LNCaP clone FGC (cell line): Measurements from ENCODE around the gene PATL2.
"Not testable (repeated sequence)": the region's sequence is repeated elsewhere in the genome, so short reads cannot be mapped to it uniquely, and the experiment has no call there.

Experiments used
- DNase-seq: peaks from one replicate; pipeline ENCODE4 v3.0.0-alpha.2; 2011; ENCODE audit warnings: low read depth
- H3K4me3 ChIP-seq: 2 replicates; pipeline ENCODE4 v1.5.1; 2011; ENCODE audit warnings: mild to moderate bottlenecking, low read depth, low read length, control low read depth
- TF ChIP-seq, protein P1 (sequence below): IDR thresholded peaks from 2 replicates; pipeline ENCODE4 v1.5.1; 2012; ENCODE audit warnings: mild to moderate bottlenecking; ENCODE audit not compliant: control insufficient read depth, insufficient read depth; ENCODE audit errors: extremely low read depth

Gene PATL2

DNA sequence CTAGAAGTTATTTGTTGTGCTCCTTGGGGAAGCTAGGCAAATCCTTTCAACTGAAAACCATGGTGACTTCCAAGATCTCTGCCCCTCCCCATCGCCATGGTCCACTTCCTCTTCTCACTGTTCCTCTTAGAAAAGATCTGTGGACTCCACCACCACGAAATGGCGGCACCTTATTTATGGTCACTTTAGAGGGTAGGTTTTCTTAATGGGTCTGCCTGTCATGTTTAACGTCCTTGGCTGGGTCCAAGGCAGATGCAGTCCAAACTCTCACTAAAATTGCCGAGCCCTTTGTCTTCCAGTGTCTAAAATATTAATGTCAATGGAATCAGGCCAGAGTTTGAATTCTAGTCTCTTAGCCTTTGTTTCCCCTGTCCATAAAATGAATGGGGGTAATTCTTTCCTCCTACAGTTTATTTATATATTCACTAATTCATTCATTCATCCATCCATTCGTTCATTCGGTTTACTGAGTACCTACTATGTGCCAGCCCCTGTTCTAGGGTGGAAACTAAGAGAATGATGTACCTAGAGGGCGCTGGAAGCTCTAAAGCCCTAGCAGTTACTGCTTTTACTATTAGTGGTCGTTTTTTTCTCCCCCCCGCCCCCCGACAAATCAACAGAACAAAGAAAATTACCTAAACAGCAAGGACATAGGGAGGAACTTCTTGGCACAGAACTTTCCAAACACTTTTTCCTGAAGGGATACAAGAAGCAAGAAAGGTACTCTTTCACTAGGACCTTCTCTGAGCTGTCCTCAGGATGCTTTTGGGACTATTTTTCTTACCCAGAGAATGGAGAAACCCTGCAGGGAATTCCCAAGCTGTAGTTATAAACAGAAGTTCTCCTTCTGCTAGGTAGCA lies 657 bp downstream of the PATL2 start:
- H3K4me3 ChIP-seq, result peak overlapping the region; percentile 83
- no peak for DNase-seq
- TF ChIP-seq, protein P1, sequence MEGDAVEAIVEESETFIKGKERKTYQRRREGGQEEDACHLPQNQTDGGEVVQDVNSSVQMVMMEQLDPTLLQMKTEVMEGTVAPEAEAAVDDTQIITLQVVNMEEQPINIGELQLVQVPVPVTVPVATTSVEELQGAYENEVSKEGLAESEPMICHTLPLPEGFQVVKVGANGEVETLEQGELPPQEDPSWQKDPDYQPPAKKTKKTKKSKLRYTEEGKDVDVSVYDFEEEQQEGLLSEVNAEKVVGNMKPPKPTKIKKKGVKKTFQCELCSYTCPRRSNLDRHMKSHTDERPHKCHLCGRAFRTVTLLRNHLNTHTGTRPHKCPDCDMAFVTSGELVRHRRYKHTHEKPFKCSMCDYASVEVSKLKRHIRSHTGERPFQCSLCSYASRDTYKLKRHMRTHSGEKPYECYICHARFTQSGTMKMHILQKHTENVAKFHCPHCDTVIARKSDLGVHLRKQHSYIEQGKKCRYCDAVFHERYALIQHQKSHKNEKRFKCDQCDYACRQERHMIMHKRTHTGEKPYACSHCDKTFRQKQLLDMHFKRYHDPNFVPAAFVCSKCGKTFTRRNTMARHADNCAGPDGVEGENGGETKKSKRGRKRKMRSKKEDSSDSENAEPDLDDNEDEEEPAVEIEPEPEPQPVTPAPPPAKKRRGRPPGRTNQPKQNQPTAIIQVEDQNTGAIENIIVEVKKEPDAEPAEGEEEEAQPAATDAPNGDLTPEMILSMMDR, result peak; percentile 50

DNA sequence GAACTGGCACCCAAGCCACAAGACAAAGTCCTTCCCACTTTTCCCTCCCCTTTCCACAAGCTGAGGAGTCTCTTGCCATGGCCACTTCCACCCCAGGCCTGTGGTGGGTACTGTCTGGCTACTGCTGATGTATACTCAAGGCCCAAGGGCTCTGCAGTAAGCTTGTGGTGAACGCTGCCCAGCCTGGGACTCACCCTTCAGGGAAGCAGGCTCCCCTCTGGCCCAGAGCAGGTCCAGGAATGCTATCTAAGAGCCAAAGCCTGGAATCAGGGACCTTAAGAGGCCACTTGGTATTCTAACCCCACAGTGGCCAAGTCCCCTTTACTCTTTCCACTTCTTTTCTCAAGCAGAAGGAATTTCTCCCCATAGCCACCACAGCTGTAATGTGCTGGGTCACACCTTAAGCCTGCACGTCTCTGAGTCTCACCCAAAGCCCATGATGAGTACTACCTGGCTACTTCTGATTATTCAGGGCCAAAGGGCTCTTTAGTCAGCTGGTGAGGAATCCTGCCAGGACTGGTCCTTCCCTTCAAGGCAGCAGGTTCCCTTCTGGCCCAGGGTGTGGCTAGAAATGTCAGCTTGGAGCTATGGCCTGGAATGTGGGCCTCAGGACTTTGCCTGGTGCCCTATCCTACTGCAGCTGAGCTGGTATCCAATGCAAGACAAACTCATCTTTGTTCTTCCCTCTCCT lies 4.0 kb downstream of the PATL2 start:
- no peak overlapping the region for H3K4me3 ChIP-seq
- TF ChIP-seq, protein P1, result no peak
- DNase-seq, result no peak

DNA sequence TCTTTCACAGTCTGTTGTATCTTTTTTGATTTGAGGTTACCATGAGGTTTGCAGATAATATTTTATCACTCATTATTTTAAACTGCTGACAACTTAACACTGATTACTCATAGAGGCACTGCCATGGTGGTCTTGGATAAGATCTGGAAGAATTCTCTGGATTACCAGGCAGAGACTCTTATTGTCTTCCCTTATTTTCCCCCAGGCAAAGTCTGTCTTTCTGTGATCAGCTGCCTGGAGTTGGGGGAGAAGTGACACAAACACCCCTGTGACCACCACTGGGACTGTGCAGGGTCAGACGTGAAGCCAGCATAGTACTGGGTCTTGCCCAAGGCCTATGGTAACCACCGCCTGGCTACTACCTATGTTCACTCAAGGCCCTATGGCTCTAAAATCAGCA lies 4.7 kb downstream of the PATL2 start:
- no peak overlapping the region for H3K4me3 ChIP-seq
- TF ChIP-seq, protein P1, result no peak
- DNase-seq, result no peak

DNA sequence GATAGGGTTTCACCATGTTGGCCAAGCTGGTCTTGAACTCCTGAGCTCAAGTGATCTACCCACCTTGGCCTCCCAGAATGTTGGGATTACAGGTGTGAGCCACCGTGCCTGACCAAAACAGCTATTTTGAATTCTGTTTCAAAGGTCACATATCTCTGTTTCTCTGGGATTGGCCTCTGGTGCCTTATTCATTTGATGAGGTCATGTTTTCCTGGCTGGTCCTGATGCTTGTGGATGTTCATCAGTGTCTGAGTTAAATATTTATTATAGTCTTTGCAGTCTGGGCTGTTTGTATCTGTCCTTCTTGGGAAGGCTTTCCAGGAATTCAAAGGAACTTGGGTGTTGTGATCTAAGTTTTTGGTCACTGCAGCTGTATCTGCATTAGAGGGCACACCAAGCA lies 5.1 kb downstream of the PATL2 start:
- TF ChIP-seq, protein P1, result no peak
- H3K4me3 ChIP-seq, result no peak overlapping the region
- DNase-seq, result no peak

DNA sequence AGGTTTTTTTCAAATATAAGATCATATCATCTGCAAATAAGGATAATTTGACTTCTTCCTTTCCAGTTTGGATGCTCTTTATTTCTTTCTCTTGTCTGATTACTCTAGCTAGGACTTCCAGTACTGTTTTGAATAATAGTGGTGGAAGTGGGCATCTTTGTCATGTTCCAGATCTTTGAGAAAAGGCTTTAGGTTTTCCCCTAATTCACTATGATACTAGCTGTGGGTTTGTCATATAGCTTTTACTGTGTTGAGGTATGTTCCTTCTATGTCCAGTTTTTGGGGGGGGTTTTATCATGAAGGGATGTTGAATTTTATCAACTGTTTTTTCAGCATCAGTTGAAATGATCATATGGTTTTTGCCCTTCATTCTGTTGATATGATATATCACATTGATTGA lies 10.4 kb downstream of the PATL2 start:
- not testable (repeated sequence) for H3K4me3 ChIP-seq, DNase-seq

DNA sequence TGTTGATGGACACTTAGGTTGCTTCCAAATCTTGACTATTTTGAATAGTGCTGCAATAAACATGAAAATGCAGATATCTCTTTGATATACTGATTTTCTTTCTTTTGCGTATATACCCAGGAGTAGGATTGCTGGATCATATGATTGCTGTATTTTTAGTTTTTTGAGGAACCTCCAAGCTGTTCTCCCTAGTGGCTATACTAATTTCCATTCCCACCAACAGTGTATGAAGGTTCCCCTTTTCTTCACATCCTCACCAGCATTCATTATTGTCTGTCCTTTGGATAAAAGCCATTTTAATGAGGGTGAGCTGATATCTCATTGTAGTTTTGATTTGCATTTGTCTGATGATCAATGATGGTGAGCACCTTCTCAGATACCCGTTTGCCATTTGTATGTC lies 12.5 kb downstream of the PATL2 start:
- no peak for DNase-seq
- TF ChIP-seq, protein P1, result no peak

DNA sequence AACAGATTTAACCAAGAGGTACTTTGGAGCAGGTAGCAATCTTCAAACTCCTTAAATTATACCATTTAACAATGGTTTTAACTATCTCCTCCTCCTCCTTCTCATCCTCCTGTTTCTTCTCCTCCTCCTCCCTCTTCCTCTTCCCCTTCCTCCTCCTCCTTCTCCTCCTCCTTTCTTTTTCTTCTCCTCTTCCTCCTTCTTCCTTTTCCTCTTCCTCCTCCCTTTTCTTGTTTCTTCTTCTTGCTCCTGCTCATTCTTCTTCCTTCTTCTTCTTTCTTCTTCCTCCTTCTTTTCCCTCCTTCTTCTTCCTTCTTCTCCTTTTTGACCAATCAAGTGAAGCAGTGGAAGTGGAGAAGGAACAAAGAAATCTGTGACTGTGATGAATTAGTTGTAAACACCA lies 14.1 kb downstream of the PATL2 start:
- TF ChIP-seq, protein P1, result no peak
- no peak for DNase-seq
- H3K4me3 ChIP-seq, result no peak overlapping the region

More for the DNA sequence above, 12.5 kb downstream of the PATL2 start:
- no peak overlapping the region for H3K4me3 ChIP-seq
